ENCODE data around the gene ADARB2.

DNA sequence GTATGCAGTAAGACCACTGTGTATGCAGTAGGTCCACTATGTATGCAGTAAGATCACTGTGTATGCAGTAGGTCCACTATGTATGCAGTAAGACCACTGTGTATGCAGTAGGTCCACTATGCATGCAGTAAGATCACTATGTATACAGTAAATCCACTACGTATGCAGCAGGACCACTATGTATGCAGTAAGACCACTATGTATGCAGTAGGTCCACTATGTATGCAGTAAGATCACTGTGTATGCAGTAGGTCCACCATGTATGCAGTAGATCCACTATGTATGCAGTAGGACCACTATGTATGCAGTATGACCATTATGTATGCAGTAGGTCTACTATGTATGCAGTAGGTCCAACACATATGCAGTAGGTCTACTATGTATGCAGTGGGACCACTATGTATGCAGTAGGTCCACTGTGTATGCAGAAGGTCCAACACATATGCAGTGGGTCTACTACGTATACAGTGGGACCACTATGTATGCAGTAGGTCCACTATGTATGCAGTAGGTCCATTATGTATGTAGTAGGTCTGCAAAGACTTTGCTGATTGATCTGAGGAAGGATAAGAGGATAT lies 313.6 kb downstream of the ADARB2 start:
- no peak for TF ChIP-seq EP300 (IDR thresholded peaks at IDR 0.05; ENCODE audit: low read depth)
- TF ChIP-seq, protein P1, sequence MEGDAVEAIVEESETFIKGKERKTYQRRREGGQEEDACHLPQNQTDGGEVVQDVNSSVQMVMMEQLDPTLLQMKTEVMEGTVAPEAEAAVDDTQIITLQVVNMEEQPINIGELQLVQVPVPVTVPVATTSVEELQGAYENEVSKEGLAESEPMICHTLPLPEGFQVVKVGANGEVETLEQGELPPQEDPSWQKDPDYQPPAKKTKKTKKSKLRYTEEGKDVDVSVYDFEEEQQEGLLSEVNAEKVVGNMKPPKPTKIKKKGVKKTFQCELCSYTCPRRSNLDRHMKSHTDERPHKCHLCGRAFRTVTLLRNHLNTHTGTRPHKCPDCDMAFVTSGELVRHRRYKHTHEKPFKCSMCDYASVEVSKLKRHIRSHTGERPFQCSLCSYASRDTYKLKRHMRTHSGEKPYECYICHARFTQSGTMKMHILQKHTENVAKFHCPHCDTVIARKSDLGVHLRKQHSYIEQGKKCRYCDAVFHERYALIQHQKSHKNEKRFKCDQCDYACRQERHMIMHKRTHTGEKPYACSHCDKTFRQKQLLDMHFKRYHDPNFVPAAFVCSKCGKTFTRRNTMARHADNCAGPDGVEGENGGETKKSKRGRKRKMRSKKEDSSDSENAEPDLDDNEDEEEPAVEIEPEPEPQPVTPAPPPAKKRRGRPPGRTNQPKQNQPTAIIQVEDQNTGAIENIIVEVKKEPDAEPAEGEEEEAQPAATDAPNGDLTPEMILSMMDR (IDR thresholded peaks at IDR 0.05): no peak
- TF ChIP-seq POLR2A (IDR thresholded peaks at IDR 0.05): no peak
